Stimulated activated CD8-positive, alpha-beta memory T cell treated with anti-CD3 and anti-CD28 coated beads, Interleukin-4, amount 100 ng/mL, for 1 hour (primary cell): Measurements from ENCODE around the gene MYRF.

ENCODE experiments used
- DNase-seq, 2 donors: peaks; one replicate each; pipeline ENCODE4 v3.0.0-alpha.2; 2020; ENCODE audit warnings: low read depth in 2 of 2, low spot score in 1 of 2

MYRF gene

DNA sequence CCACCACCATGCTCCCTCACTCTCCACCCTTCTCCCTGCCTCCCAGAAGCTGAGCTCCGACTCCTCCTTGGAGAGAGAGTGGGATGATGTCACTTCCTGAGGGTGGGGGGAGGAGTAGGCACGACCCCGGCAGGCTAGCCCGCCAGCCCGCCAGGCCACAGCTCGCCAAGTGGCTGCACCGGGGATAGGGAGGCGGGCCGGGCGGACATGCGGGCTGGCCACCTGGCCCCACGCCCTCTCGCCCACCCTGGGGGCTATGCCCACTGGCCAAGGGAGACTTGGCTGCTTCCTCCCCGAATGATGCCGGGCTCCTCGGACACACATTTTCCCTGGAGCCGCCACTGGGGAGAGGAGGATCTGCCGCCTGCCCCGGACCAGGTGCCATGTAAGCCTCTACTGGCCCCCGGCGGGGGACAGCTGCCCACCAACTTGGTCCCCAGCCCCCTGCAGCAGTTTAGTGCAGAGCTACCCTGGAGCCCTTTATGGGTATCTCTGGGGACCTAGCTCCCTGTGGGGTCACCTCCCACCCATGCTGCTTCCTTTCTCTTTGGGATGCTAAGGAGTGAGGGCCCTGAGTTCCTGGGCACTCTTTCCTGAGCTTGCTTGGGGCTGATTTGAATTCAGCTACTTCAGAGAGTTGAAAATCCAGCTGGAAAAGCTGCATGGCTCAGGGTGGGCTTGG lies 33.7 kb upstream of the MYRF start:
- DNase-seq: no peak

GRCh38 chr11:61719978-61720377 lies 32.5 kb upstream of the MYRF start:
- no peak for DNase-seq

DNA sequence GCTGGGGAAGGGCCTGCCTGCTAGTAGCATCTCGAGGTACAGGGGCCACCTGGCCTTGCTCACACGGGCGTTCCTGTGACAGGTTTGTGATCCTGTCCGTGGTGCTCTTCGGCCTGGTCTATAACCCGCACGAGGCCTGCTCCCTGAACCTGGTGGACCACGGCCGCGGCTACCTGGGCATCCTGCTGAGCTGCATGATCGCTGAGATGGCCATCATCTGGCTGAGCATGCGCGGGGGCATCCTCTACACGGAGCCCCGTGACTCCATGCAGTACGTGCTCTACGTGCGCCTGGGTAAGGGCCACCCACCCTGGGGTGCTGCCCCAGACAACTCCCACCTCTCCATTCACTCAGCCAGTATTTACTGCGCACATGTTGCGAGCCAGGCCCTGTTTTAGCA lies 31.8 kb upstream of the MYRF start:
- no peak for DNase-seq

GRCh38 chr11:61724437-61724836 lies 28.0 kb upstream of the MYRF start:
- no peak for DNase-seq

DNA sequence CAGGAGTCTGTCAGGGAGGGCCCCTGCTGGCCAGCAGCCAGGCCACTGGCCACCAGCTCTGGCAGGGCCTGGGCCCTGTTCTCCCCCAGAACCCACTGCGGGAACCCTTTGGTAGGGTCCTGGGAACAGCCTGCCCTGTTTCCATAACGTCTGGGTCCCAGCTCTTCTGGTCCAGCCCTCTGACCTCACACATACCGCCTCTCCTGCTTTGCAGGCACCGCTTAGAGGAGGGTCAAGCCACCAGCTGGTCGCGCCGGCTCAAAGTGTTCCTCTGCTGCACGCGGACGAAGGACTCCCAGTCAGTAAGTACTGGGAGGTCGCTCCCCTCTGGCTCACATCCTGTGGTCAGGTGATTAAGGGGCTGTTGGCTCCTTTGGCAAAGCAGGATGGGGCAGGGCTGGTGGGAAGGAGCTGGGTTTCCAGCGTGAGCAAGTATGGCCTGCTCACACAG lies 26.6 kb upstream of the MYRF start:
- DNase-seq: no peak

- no peak for DNase-seq
These were observed 25.7 kb upstream of the MYRF start for GRCh38 chr11:61726775-61727174.

- no peak for DNase-seq
These were observed 25.0 kb upstream of the MYRF start for GRCh38 chr11:61727401-61727811.

DNA sequence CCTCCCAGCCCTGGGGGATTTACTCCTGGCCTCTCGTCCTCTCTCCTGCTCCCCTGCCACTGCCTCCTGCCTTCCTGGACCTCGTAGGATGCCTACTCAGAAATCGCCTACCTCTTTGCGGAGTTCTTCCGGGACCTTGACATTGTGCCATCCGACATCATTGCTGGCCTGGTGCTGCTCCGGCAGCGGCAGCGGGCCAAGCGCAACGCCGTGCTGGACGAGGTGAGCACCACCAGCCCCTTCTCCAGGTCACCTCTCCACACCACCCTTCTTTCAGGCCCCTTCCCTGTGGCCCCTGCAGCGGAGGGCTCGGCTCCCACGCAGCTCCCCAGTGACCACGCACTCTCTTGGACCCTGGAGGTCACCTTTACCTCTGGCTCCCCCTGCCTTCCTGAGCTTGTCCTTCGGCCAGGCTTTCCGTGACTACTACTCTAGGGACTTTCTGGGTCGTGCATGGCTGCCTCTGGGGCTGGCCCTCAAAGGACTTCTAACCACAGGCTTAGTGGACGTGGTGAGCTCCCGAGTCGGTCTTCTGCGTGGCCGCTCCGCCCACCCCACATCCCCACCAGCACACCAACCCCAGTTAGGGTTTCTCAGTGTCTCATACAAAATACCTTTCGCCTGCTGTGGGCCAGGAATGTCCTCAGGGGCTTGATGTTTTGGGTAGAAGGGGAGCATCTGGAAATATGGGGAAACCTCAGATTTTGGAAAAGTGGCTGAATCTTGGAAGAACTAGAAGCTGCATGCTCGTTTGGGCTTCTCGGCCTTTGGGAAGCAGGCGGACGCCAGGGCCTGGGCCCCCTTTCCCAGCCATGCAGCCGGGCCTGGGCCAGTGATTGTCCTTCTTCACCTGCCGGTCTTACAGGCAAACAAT lies 24.1 kb upstream of the MYRF start:
- DNase-seq: no peak

DNA sequence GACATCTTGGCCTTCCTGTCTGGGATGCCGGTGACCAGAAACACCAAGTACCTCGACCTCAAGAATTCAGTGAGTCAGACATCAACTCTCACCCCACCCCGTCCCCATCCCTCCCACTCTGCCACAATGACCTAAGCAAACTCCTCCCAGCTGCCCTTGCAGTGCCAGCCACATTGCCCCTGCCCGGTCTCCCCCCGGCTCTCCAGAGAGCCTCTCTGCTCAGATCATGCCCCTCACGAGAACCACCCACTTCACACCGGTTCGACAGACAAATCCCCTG lies 23.6 kb upstream of the MYRF start:
- no peak for DNase-seq

- DNase-seq: no peak
These were observed 22.0 kb upstream of the MYRF start for GRCh38 chr11:61730240-61730994.

DNA sequence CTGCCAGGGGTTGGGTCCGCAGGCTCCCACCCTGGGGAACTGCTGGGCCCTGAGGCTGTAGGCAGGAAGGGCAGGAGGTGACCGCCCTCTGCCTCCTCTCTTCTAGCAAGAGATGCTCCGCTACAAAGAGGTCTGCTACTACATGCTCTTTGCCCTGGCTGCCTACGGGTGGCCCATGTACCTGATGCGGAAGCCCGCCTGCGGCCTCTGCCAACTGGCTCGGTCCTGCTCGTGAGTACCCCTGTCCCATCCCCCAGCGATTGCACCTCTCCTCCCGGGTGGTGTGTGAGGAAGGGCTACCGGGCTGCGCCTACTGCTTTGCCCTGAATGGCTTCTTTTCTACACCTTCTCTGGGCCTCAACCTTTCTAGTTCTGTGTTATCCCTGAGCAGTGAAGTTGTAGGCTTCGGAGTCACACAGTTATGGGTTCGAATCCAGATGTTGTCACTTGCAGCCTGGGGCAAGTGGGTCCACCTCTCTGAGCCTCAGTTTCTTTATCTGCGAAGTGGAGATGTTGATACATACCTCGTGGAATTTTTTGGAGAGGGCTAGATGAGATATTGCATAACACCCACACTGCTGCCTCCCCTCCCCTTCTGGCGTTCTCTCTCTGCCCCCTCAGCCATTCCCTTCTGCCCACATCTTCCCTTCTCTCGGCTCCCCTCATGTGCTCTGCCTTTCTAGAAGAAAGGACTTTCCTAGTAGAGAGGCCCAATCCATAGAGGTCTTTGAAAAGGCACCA lies 21.1 kb upstream of the MYRF start:
- no peak for DNase-seq

DNA sequence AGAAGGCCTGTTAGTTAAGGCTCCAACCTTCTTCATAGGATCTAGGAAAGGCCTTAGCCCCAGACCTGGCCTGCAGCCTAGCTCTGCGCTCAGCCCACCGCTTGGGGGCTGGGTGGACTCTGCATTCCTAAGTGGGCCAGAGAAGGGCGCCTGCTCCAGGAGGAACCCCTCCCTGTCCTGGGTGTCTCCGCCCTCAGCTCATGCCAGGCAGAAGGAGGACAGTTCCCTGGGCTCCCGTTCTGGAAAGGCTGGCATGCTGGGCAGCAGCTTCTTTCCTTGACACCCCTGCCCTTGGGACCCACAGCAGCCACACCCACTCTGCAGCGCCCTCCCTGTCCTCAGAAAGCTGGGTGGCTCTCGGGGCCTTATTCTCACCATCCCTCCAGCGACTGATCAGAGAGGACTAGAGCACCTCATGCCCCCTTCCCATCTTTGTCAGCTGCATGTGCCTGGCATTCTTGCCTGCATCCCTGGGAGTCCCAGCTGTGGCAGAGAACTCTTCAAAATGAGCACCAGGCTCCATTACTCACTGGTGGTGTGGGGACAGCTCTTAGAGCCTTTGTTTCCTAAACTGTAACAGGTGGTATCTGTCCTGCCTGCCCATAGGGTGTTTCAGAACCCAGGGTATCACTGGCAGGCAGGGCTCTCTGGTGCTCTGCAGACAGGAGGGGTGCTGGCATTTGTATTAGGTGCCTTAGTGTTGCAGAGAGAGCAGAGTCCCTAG lies 20.3 kb upstream of the MYRF start:
- no peak for DNase-seq

DNA sequence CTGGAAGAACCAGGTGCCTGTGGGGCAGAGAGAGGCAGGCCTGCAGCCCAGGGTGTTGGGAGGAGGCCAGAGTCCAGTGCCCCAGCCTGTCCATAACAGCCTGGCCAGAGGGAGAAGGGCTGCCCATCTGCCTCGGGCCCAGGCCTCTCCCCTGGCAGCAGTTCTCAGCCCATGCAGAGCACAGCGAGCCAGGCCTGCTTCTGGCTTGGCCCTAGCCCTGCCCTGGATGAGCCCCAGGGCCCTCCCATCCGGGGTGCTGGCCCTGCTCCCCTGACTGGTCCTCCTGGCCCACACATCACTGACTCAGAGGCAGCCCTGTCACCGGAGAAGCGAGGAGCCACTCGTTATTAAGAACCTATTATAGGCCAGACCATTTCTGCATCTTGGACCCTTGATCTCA lies 19.7 kb upstream of the MYRF start:
- DNase-seq: no peak

DNA sequence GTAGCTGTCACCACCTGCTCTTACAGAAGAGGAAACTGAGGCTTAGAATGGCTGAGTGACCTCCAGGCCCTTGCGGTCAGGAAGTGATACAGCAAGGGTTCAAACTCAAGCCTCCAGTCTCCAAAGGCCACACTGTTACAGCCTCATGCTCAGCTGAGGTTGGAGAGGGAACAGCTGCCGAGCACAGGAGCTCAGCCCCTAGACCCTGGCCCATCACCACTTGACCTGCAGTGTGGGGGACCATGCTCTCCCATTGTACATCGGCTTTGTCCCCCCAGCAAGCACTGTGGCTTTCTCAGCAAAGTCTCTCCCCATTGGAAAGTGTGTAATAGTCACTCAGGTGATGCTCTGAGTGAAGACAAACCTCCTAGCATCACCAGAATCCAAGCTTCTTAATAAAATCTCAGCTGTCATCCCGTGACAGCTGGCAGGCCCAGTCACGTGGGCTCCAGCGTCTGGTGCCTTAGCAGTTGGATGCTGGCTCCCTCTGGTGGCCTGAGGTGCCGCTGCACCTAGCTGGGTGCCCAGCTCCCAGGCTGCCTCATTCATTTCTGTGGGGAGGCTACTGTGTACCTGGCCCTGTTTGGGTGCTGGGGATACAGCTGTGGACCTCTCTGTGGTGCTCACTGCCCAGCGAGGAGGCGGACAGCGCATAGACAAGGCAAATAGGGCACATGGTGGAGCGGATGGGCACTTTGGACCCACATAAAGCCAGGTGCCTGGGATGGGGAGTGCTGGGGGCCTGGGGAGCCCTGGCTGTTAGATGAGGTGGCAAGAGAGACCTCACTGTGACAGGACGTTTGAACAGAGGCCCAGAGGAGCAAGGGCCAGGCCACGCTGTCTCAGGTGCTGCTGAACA lies 19.1 kb upstream of the MYRF start:
- DNase-seq: peak; percentile 72 to 73

DNA sequence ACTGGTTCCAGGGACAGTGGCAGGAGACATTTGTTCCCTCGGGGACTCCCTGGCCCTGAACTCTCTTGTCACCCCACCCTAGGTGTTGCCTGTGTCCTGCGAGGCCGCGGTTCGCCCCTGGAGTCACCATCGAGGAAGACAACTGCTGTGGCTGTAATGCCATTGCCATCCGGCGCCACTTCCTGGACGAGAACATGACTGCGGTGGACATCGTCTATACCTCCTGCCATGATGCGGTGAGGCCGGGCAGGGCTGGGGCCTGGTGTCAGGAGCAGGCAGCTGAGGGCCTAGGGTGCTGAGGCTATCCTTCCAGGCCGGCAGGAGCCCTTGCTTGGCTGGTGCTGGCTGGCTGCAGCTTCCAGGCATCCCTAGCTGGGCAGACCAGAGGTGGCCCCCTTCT lies 17.7 kb upstream of the MYRF start:
- no peak for DNase-seq

DNA sequence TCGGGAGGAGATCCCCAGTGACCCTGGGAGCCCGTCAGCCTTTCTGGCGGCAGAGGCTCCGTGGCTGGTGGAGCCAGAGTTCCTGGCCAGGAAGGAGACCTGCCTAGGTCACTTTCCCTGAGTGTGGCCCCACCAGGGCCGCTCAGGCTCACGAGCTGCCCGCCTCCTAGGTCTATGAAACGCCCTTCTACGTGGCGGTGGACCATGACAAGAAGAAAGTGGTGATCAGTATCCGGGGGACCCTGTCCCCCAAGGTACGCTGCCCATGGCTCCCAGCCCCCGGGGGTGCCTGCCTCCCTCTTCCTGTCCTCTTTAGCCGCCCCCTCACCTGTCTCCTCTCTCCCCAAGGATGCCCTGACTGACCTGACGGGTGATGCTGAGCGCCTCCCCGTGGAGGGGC lies 17.0 kb upstream of the MYRF start:
- DNase-seq: no peak

DNA sequence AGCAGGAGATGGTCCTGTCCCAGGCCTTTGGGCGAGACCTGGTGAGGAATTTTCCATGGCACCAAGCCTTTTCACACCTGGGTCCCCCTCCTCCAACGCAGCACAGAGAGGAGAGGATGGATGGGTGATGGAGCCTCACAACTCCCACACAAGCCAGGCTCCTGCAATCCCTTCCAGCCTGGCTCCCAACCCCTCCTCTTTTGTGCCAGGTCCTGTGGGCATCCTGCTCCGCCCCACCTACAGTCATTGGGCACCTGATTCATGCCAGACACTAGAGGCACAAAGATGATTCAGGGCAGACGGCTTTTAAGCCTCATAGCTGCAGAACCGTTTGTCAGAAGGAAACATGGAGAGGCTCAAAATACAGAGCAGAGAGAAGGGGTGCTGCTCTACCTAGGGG lies 16.1 kb upstream of the MYRF start:
- DNase-seq: no peak

- no peak for DNase-seq
These were observed 15.3 kb upstream of the MYRF start for GRCh38 chr11:61737131-61737530.

GRCh38 chr11:61737636-61738386 lies 14.6 kb upstream of the MYRF start:
- no peak for DNase-seq
